Measurements from ENCODE around the gene UTP25.

- TF ChIP-seq POLR2A (IDR thresholded peaks at IDR 0.05; ENCODE audit: low read depth, low read length), result no peak
- TF ChIP-seq POLR2AphosphoS5 (IDR thresholded peaks at IDR 0.05; ENCODE audit: low read depth, low read length), result no peak
- TF ChIP-seq SPI1 (IDR thresholded peaks at IDR 0.05; ENCODE audit: low read depth, low read length), result no peak
- no peak for TF ChIP-seq TAF1 (IDR thresholded peaks at IDR 0.05; ENCODE audit: low read depth, low read length)
- TF ChIP-seq POU2F2 (IDR thresholded peaks at IDR 0.05; ENCODE audit: low read depth, low read length), result no peak
Observed at GRCh38 chr1:209778102-209778501, 49.7 kb upstream of the UTP25 start.

Data from GM12891 (cell line).